ENCODE measurements around the gene CCNL2.
A peak's percentile ranks its signal among the peaks of the same experiment; 100 is the strongest.
"Not testable (repeated sequence)": the region's sequence is repeated elsewhere in the genome, so short reads cannot be mapped to it uniquely, and the experiment has no call there.

CCNL2 gene

GRCh38 chr1:1387098-1388077, 11.7 kb downstream of the CCNL2 start:
- no peak for TF ChIP-seq GATA1 (IDR thresholded peaks at IDR 0.05; ENCODE audit: low read depth, low read length)
- TF ChIP-seq POLR2A (IDR thresholded peaks at IDR 0.05; ENCODE audit: low read length), result no peak
- DNase-seq, result no peak

GRCh38 chr1:1385931-1386330, 13.2 kb downstream of the CCNL2 start:
- TF ChIP-seq POLR2A (IDR thresholded peaks at IDR 0.05; ENCODE audit: low read length) (no peak), GATA1 (IDR thresholded peaks at IDR 0.05; ENCODE audit: low read depth, low read length) (no peak)
- no peak for DNase-seq

- not testable (repeated sequence) for DNase-seq
Observed at GRCh38 chr1:1385339-1385738, 13.8 kb downstream of the CCNL2 start.

GRCh38 chr1:1381294-1381693, 17.8 kb downstream of the CCNL2 start:
- TF ChIP-seq GATA1 (IDR thresholded peaks at IDR 0.05; ENCODE audit: low read depth, low read length) (no peak), POLR2A (IDR thresholded peaks at IDR 0.05; ENCODE audit: low read length) (no peak)
- DNase-seq, result no peak

GRCh38 chr1:1380860-1381259, 18.3 kb downstream of the CCNL2 start:
- no peak for TF ChIP-seq GATA1 (IDR thresholded peaks at IDR 0.05; ENCODE audit: low read depth, low read length)
- no peak for TF ChIP-seq POLR2A (IDR thresholded peaks at IDR 0.05; ENCODE audit: low read length)
- DNase-seq, result no peak

GRCh38 chr1:1377540-1378205, 21.5 kb downstream of the CCNL2 start:
- DNase-seq, result no peak
- no peak for TF ChIP-seq POLR2A (IDR thresholded peaks at IDR 0.05; ENCODE audit: low read length)

- TF ChIP-seq POLR2A (IDR thresholded peaks at IDR 0.05; ENCODE audit: low read length) (no peak), GATA1 (IDR thresholded peaks at IDR 0.05; ENCODE audit: low read depth, low read length) (no peak)
- no peak for DNase-seq
Observed at GRCh38 chr1:1376551-1377226, 22.4 kb downstream of the CCNL2 start.

GRCh38 chr1:1374929-1375662, 24.0 kb downstream of the CCNL2 start, which contains the start of gene AURKAIP1:
TSS of gene AURKAIP1 (minus strand) at chr1:1375207. CDS start at chr1:1374756, 451 bp downstream.
- no peak for TF ChIP-seq GATA1 (IDR thresholded peaks at IDR 0.05; ENCODE audit: low read depth, low read length)
- TF ChIP-seq POLR2A (IDR thresholded peaks at IDR 0.05; ENCODE audit: low read length), result peak; percentile 72
- DNase-seq, result peak; percentile 99 to 100

- no peak for DNase-seq
- TF ChIP-seq POLR2A (IDR thresholded peaks at IDR 0.05; ENCODE audit: low read length), result no peak
- no peak for TF ChIP-seq GATA1 (IDR thresholded peaks at IDR 0.05; ENCODE audit: low read depth, low read length)
Observed at GRCh38 chr1:1374589-1374928, 24.6 kb downstream of the CCNL2 start.

GRCh38 chr1:1373815-1374588, 25.1 kb downstream of the CCNL2 start:
- DNase-seq, result peak; percentile 42 to 56
- TF ChIP-seq GATA1 (IDR thresholded peaks at IDR 0.05; ENCODE audit: low read depth, low read length) (no peak), POLR2A (IDR thresholded peaks at IDR 0.05; ENCODE audit: low read length) (no peak)

GRCh38 chr1:1373051-1373814, 25.9 kb downstream of the CCNL2 start:
- TF ChIP-seq POLR2A (IDR thresholded peaks at IDR 0.05; ENCODE audit: low read length) (no peak), GATA1 (IDR thresholded peaks at IDR 0.05; ENCODE audit: low read depth, low read length) (no peak)
- no peak for DNase-seq
